Transverse colon (tissue), 4 donors: Measurements from ENCODE around the gene ALDOA. TPM values are rescaled to one million over a fixed set of nuclear protein-coding genes. Genes with fewer than 3 reads are reported as not detected.

Experiments
- DNase-seq: peaks from one replicate; pipeline ENCODE4 v3.0.0-alpha.2; 2019
- H3K27ac ChIP-seq, 4 donors: fragments of 200-600 bp; sonication (generic); 2 replicates each; pipeline ENCODE4 v1.5.1; 2016 to 2018; ENCODE audit warnings: inconsistent platforms in 4 of 4
- H3K27me3 ChIP-seq: fragments of 200-600 bp; sonication (generic); 2 replicates; pipeline ENCODE4 v1.5.1; 2017; ENCODE audit warnings: inconsistent platforms
- H3K36me3 ChIP-seq, 4 donors: fragments of 200-600 bp; sonication (generic); 2 replicates each; pipeline ENCODE4 v1.5.1; 2017 to 2019; ENCODE audit warnings: inconsistent platforms in 4 of 4
- H3K4me1 ChIP-seq, 4 donors: fragments of 200-600 bp; sonication (generic); 2 replicates each; pipeline ENCODE4 v1.5.1; 2017 to 2020; ENCODE audit warnings: inconsistent platforms in 4 of 4
- H3K4me3 ChIP-seq, 4 donors: fragments of 200-600 bp; sonication (generic); 1 replicate in 1 of 4; 2 replicates in 3 of 4; pipeline versions ENCODE4 v1.5.1 to v1.6.1; 2017 to 2019; ENCODE audit warnings: inconsistent platforms in 4 of 4
- H3K9me3 ChIP-seq, 2 donors: fragments of 200-600 bp; sonication (generic); 2 replicates each; pipeline ENCODE4 v1.5.1; 2017 to 2019; ENCODE audit warnings: inconsistent platforms in 2 of 2
- CTCF ChIP-seq, 5 experiments: fragments of 200-600 bp in 3 of 5; fragments of 450-650 bp in 2 of 5; sonication (generic) in 3 of 5; IDR thresholded peaks; 1 replicate in 2 of 5; 2 replicates in 3 of 5; pipeline ENCODE4 v1.5.1; 2016 to 2017; ENCODE audit warnings: antibody characterized with exemption in 5 of 5, inconsistent platforms in 3 of 5, mild to moderate bottlenecking in 2 of 5, moderate library complexity in 1 of 5
- EP300 ChIP-seq: sonication (generic); formaldehyde crosslinking; IDR thresholded peaks from one replicate; pipeline ENCODE4 v1.6.1; 2017; ENCODE audit warnings: antibody characterized with exemption, low read depth
- POLR2A ChIP-seq: fragments of 450-650 bp; IDR thresholded peaks from one replicate; pipeline ENCODE4 v1.6.1; 2016; ENCODE audit warnings: antibody characterized with exemption, mild to moderate bottlenecking, moderate library complexity
- POLR2AphosphoS5 ChIP-seq, 3 donors: sonication (generic); formaldehyde crosslinking; IDR thresholded peaks; one replicate each; pipeline ENCODE4 v1.6.1; 2016; ENCODE audit warnings: antibody characterized with exemption in 3 of 3
- WGBS, 2 donors: methylation state at CpG; one replicate each; pipeline ENCODE4 v1.1.5; 2018; ENCODE audit warnings: low coverage in 1 of 2; 5-methylcytosine and 5-hydroxymethylcytosine counted together
- in situ Hi-C, 4 donors: fragments of 200-750 bp; cut with MboI; loops; one replicate each; pipeline versions ENCODE4 v1.15.0 to v1.15.1; 2017; ENCODE audit warnings: low sequenced_read_pairs in 3 of 4, low pct_ligation_motif_present in 1 of 4, low pct_unique_long_range_greater_than_20kb in 1 of 4
- intact Hi-C: fragments of 100-400 bp; cut with DNase I; formaldehyde crosslinking; loops from one replicate; pipeline ENCODE4 v1.15.1; 2023; ENCODE audit warnings: low total_unique reads
- total RNA-seq, 4 donors: library from RNA; depleted of rRNA; stranded (reverse); fragments of >200 nt; gene quantifications; one replicate each; pipeline ENCODE4 v1.1.0, GENCODE V29; 2016

The ALDOA gene
- total RNA-seq, 4 donors from 2014 or later: 778 to 1,392 (median 1,174) TPM

DNA sequence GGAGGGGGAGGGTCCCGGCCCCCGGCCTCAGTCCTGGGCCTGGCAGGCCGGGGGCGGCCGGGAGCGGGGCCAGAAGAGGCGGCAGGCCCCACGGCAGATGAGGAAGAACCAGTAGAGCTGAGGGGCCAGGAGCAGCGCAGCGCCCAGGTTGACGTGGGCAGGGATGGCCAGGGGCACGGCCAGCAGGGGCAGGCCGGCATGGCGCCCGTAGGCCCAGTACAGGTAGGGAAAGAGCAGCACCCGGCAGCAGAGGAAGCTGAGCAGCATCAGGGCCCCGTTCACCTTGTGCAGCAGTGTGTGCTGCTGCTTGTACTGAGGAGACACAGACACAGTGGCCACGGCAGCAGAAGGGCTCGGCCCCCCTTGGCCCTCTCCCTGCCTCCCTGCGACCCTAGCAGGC, 40.4 kb upstream of the ALDOA start:
- no peaks in the 10 kb centered on the region for H3K9me3 ChIP-seq
- TF ChIP-seq POLR2A (no peak), EP300 (no peak), POLR2AphosphoS5 (IDR thresholded peaks at IDR 0.05) (no peak), CTCF (IDR thresholded peaks at IDR 0.05) (no peak)
- H3K27me3 ChIP-seq: peaks cover 53% of the 10 kb centered on the region
- in situ Hi-C loops: loop anchor here in 3 of 4 donors (10.0 to 25.0 kb wide), 2 partner anchors 138 to 330 kb away; partner anchors contain the start of gene SEZ6L2 (in 1 of the 3)
- DNase-seq: no peak
- intact Hi-C loops: no loop called here
- H3K4me1 ChIP-seq: peaks cover 0 to 10% (median 4%) of the 10 kb centered on the region in 4 donors
- H3K27ac ChIP-seq: no peak overlapping the region
- H3K36me3 ChIP-seq: no peaks in the 10 kb centered on the region
- no peak overlapping the region for H3K4me3 ChIP-seq
- WGBS, 2 donors: 68% methylated on average over 20 of the region's 20 CpGs; no CpG with 5 or more reads in 1 of the 2 donors

GRCh38 chr16:30025574-30025973, 40.0 kb upstream of the ALDOA start:
- H3K36me3 ChIP-seq: no peaks in the 10 kb centered on the region
- H3K27ac ChIP-seq: no peak overlapping the region
- DNase-seq: no peak
- peaks cover 58% of the 10 kb centered on the region for H3K27me3 ChIP-seq
- in situ Hi-C loops: loop anchor here in 3 of 4 donors (10.0 to 25.0 kb wide), 2 partner anchors 138 to 331 kb away; partner anchors contain the start of gene SEZ6L2 (in 1 of the 3)
- intact Hi-C loops: no loop called here
- H3K4me3 ChIP-seq: no peak overlapping the region
- 45% methylated on average over 7 of the region's 7 CpGs; no CpG with 5 or more reads in 1 of the 2 donors for WGBS, 2 donors
- no peaks in the 10 kb centered on the region for H3K9me3 ChIP-seq
- TF ChIP-seq POLR2AphosphoS5 (IDR thresholded peaks at IDR 0.05) (no peak), EP300 (no peak), CTCF (IDR thresholded peaks at IDR 0.05) (no peak), POLR2A (no peak)
- H3K4me1 ChIP-seq: peaks cover 0 to 10% (median 5%) of the 10 kb centered on the region in 4 donors

DNA sequence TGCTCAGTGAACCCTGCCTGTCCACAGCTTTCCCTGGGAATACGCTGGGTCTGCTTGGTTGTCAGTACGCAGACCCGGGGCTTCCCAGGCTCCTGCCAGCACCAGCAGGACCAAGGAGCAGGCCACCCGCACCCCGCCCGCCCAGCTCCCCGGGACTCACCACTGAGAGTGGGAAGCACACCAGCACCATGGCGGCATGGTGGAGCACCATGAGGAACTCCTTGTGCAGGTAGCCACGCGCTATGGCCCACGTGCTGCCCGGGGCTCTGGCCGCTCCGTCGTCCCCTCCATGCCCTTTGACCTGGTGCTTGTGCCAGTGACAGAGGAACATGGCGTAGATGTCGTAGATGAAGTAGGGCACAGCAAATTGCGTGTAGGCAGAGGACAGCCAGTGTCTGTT, 39.1 kb upstream of the ALDOA start:
- no peak overlapping the region for H3K4me3 ChIP-seq
- DNase-seq: no peak
- TF ChIP-seq POLR2A: no peak
- TF ChIP-seq CTCF (IDR thresholded peaks at IDR 0.05): no peak
- TF ChIP-seq POLR2AphosphoS5 (IDR thresholded peaks at IDR 0.05): no peak
- TF ChIP-seq EP300: no peak
- H3K27ac ChIP-seq: no peak overlapping the region
- intact Hi-C loops (no loop called here), in situ Hi-C loops (loop anchor here in 3 of 4 donors (10.0 to 25.0 kb wide), 2 partner anchors 139 to 332 kb away; partner anchors contain the start of gene SEZ6L2 (in 1 of the 3))
- no peaks in the 10 kb centered on the region for H3K9me3 ChIP-seq
- peaks cover 0 to 11% (median 4%) of the 10 kb centered on the region in 4 donors for H3K4me1 ChIP-seq
- H3K36me3 ChIP-seq: no peaks in the 10 kb centered on the region
- 86 to 90% methylated on average over 2 to 17 of the region's 18 CpGs for WGBS, 2 donors
- H3K27me3 ChIP-seq: peaks cover 66% of the 10 kb centered on the region

GRCh38 chr16:30027588-30028437, 37.7 kb upstream of the ALDOA start:
- H3K27me3 ChIP-seq: peaks cover 80% of the 10 kb centered on the region
- no peaks in the 10 kb centered on the region for H3K36me3 ChIP-seq
- intact Hi-C loops: no loop called here
- in situ Hi-C loops: loop anchor here in 3 of 4 donors (10.0 to 25.0 kb wide), 2 partner anchors 141 to 333 kb away; partner anchors contain the start of gene SEZ6L2 (in 1 of the 3)
- peaks cover 0 to 9% (median 4%) of the 10 kb centered on the region in 4 donors for H3K4me1 ChIP-seq
- no peak for DNase-seq
- no peak overlapping the region for H3K27ac ChIP-seq
- 31 to 49% methylated on average over 3 to 12 of the region's 13 CpGs for WGBS, 2 donors
- H3K4me3 ChIP-seq: no peak overlapping the region
- TF ChIP-seq EP300 (no peak), POLR2AphosphoS5 (IDR thresholded peaks at IDR 0.05) (no peak), CTCF (IDR thresholded peaks at IDR 0.05) (no peak), POLR2A (no peak)
- no peaks in the 10 kb centered on the region for H3K9me3 ChIP-seq
